H9 (cell line): ENCODE results near the gene CEP250. TPM values are rescaled to one million over a fixed set of nuclear protein-coding genes. Genes with fewer than 3 reads are reported as not detected.

Source experiments
- DNase-seq: peaks from one replicate; pipeline ENCODE4 v3.0.0-alpha.2; 2017
- H2AFZ ChIP-seq: one replicate; pipeline ENCODE4 v1.6.1; 2013; ENCODE audit warnings: mild to moderate bottlenecking, low read length, control low read depth, moderate library complexity
- H2AK5ac ChIP-seq: 2 replicates; pipeline ENCODE4 v1.6.1; 2013; ENCODE audit warnings: low read length, control low read depth, mixed read lengths; ENCODE audit not compliant: insufficient read length
- H2BK120ac ChIP-seq: one replicate; pipeline ENCODE4 v1.6.1; 2013; ENCODE audit warnings: low read depth, mild to moderate bottlenecking, low read length, control low read depth, inconsistent platforms; ENCODE audit not compliant: poor library complexity, severe bottlenecking
- H2BK12ac ChIP-seq: 2 replicates; pipeline ENCODE4 v1.6.1; 2013; ENCODE audit warnings: low read length, control low read depth, mixed read lengths, low read depth; ENCODE audit not compliant: insufficient read length
- H2BK15ac ChIP-seq: 2 replicates; pipeline ENCODE4 v1.6.1; 2013; ENCODE audit warnings: low read depth, low read length, control low read depth
- H2BK20ac ChIP-seq: one replicate; pipeline ENCODE4 v1.6.1; 2013; ENCODE audit warnings: low read depth, mild to moderate bottlenecking, low read length, control low read depth, inconsistent platforms; ENCODE audit not compliant: poor library complexity, severe bottlenecking
- H2BK5ac ChIP-seq: 2 replicates; pipeline ENCODE4 v1.6.1; 2013; ENCODE audit warnings: low read length, control low read depth, mixed read lengths; ENCODE audit not compliant: insufficient read length
- H3K14ac ChIP-seq: 2 replicates; pipeline ENCODE4 v1.6.1; 2013; ENCODE audit warnings: low read length, control low read depth; ENCODE audit not compliant: insufficient read depth
- H3K18ac ChIP-seq: 2 replicates; pipeline ENCODE4 v1.6.1; 2013; ENCODE audit warnings: low read depth, mild to moderate bottlenecking, mixed read lengths, low read length, control low read depth; ENCODE audit not compliant: insufficient read length
- H3K23ac ChIP-seq: 2 replicates; pipeline ENCODE4 v1.6.1; 2013; ENCODE audit warnings: low read length, control low read depth, mixed read lengths, low read depth; ENCODE audit not compliant: insufficient read length
- H3K23me2 ChIP-seq: 2 replicates; pipeline ENCODE4 v1.6.1; 2013; ENCODE audit warnings: low read depth, mild to moderate bottlenecking, mixed read lengths, low read length, control low read depth; ENCODE audit not compliant: insufficient read length, poor library complexity, severe bottlenecking
- H3K27ac ChIP-seq: 2 replicates; pipeline ENCODE4 v1.5.1; 2013; ENCODE audit warnings: low read length, control low read depth, mixed read lengths, low read depth; ENCODE audit not compliant: insufficient read length
- H3K27me3 ChIP-seq: 2 replicates; pipeline ENCODE4 v1.6.1; 2013; ENCODE audit warnings: low read length, control low read depth, inconsistent platforms; ENCODE audit not compliant: insufficient read depth
- H3K4ac ChIP-seq: 2 replicates; pipeline ENCODE4 v1.6.1; 2013; ENCODE audit warnings: low read depth, mild to moderate bottlenecking, control low read depth, inconsistent platforms, low read length, moderate library complexity
- H3K4me1 ChIP-seq: 2 replicates; pipeline ENCODE4 v1.6.1; 2013; ENCODE audit warnings: low read length, control low read depth, inconsistent platforms; ENCODE audit not compliant: insufficient read depth
- H3K4me2 ChIP-seq: 2 replicates; pipeline ENCODE4 v1.6.1; 2013; ENCODE audit warnings: low read length, control low read depth, mixed read lengths; ENCODE audit not compliant: insufficient read length, insufficient read depth
- H3K56ac ChIP-seq: 2 replicates; pipeline ENCODE4 v1.6.1; 2013; ENCODE audit warnings: low read depth, mild to moderate bottlenecking, mixed read lengths, low read length, control low read depth; ENCODE audit not compliant: insufficient read length
- H3K79me1 ChIP-seq: 2 replicates; pipeline ENCODE4 v1.6.1; 2013; ENCODE audit warnings: low read depth, mild to moderate bottlenecking, moderate library complexity, low read length, control low read depth, inconsistent platforms; ENCODE audit not compliant: insufficient read depth, poor library complexity, severe bottlenecking
- H3K79me2 ChIP-seq: 2 replicates; pipeline ENCODE4 v1.6.1; 2013; ENCODE audit warnings: low read length, control low read depth, inconsistent platforms; ENCODE audit not compliant: insufficient read depth
- H3K9ac ChIP-seq: 2 replicates; pipeline ENCODE4 v1.6.1; 2013; ENCODE audit warnings: low read length, control low read depth, mixed read lengths; ENCODE audit not compliant: insufficient read length; ENCODE audit errors: extremely low read depth
- H3K9me3 ChIP-seq: one replicate; pipeline ENCODE4 v1.6.1; 2013; ENCODE audit warnings: low read depth, low read length, inconsistent platforms; ENCODE audit not compliant: control insufficient read depth
- H3T11ph ChIP-seq: one replicate; pipeline ENCODE4 v1.6.1; 2013; ENCODE audit warnings: mild to moderate bottlenecking, low read length, control low read depth, inconsistent platforms
- H4K20me1 ChIP-seq: one replicate; pipeline ENCODE4 v1.6.1; 2013; ENCODE audit not compliant: control insufficient read depth, insufficient read length, insufficient read depth
- H4K5ac ChIP-seq: 2 replicates; pipeline ENCODE4 v1.6.1; 2013; ENCODE audit warnings: low read depth, mild to moderate bottlenecking, mixed read lengths, low read length, control low read depth; ENCODE audit not compliant: insufficient read length
- H4K8ac ChIP-seq: replicated peaks from 2 replicates; pipeline ENCODE4 v1.6.1; 2013; ENCODE audit warnings: low read length, control low read depth, mixed read lengths, low read depth; ENCODE audit not compliant: insufficient read length
- H4K91ac ChIP-seq: 2 replicates; pipeline ENCODE4 v1.6.1; 2013; ENCODE audit warnings: low read depth, mild to moderate bottlenecking, moderate library complexity, mixed read lengths, low read length, control low read depth; ENCODE audit not compliant: insufficient read length
- H3K27ac Mint-ChIP-seq, 3 experiments: 2 replicates in 2 of 3; 3 replicates in 1 of 3; pipeline ENCODE4 v1.8.0; 2020 to 2021; ENCODE audit warnings: mixed read lengths in 3 of 3, mild to moderate bottlenecking in 1 of 3, moderate library complexity in 1 of 3
- H3K27me3 Mint-ChIP-seq: 2 replicates; pipeline ENCODE4 v1.8.0; 2021; ENCODE audit warnings: low read depth, mild to moderate bottlenecking, moderate library complexity, mixed read lengths
- H3K36me3 Mint-ChIP-seq, 3 experiments: 2 replicates in 2 of 3; 3 replicates in 1 of 3; pipeline ENCODE4 v1.8.0; 2020 to 2021; ENCODE audit warnings: low read depth in 3 of 3, mixed read lengths in 3 of 3; ENCODE audit not compliant: insufficient read depth in 1 of 3
- H3K4me1 Mint-ChIP-seq, 2 experiments: 2 replicates each; pipeline ENCODE4 v1.8.0; 2020; ENCODE audit warnings: mixed read lengths in 2 of 2
- H3K4me3 Mint-ChIP-seq, 2 experiments: 2 replicates in 1 of 2; 3 replicates in 1 of 2; pipeline ENCODE4 v1.8.0; 2020 to 2021; ENCODE audit warnings: mild to moderate bottlenecking in 2 of 2, mixed read lengths in 2 of 2, moderate library complexity in 1 of 2
- H3K9me3 Mint-ChIP-seq, 2 experiments: 2 replicates in 1 of 2; 3 replicates in 1 of 2; pipeline ENCODE4 v1.8.0; 2020; ENCODE audit warnings: mild to moderate bottlenecking in 2 of 2, mixed read lengths in 2 of 2, moderate library complexity in 1 of 2
- CTCF ChIP-seq: fragments of 200-600 bp; sonication (generic); conservative IDR thresholded peaks from 3 replicates; pipeline ENCODE4 v1.8.0; 2021; ENCODE audit warnings: antibody characterized with exemption, mild to moderate bottlenecking
- WGBS: extraction: QIAGEN DNeasy Blood & Tissue Kit; methylation state at CpG from one replicate; pipeline ENCODE4 v1.1.7; 2013; ENCODE audit warnings: missing lambda C conversion rate, low lambda C conversion rate, mixed read lengths; ENCODE audit not compliant: insufficient read length; ENCODE audit errors: extremely low coverage; 5-methylcytosine and 5-hydroxymethylcytosine counted together
- total RNA-seq: library from RNA; stranded (reverse); gene quantifications from 2 replicates; pipeline ENCODE4 v1.2.1, GENCODE V29; 2021

CEP250 gene
- total RNA-seq, 1 experiment from 2014 or later: 29.8 TPM

DNA sequence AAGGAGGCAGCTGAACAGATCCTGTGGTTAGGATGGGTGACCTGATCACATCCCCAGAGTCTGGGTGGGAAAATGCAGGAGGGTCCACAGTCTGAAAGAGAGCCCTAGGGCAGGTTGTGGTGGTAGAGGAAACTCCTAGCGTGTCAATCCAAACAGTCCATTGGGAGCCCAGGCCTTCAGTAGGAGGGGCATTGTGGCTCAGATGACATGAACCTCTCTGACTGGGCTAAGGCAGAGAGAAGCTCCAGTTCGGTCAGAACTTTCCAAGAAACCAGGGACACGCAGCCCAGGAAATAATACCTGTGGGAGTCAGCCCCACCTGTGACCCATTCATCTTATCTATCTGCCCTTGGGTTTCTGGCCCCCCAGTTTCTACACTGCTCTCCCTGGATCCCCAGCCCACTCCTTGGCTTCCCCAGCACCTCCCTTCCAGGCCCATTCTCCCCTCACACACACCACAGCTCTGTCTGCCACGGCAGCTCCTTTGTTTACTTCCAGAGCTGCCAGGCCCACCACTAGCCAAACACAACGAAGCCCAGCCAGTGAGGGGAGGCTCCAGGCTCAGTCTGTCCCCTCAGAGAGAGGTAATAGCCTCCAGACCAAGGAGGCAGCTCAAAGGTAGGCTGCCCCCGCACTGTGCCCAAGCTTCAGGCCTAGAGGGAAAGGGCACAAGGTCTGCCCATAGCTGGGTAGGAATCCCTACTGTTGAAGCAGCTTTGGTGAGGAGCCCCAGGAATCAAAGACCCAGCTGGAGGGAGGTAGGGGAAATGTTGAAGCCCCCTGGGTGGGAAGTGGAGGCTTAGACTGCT lies 23.6 kb upstream of the CEP250 start:
- Histone ChIP-seq H3K18ac (peak overlapping the region; percentile 29), H2BK12ac (no peak overlapping the region), H4K8ac (no peak overlapping the region), H2AFZ (no peak overlapping the region), H3K79me1 (no peaks in the 10 kb centered on the region), H2BK15ac (no peak overlapping the region), H3K27ac (no peak overlapping the region), H3K4me2 (no peak overlapping the region), H3K9me3 (no peaks in the 10 kb centered on the region), H3K23ac (no peak overlapping the region), H3T11ph (no peak overlapping the region), H4K20me1 (no peaks in the 10 kb centered on the region), H2BK20ac (no peak overlapping the region), H3K14ac (peak overlapping the region; percentile 20; the same call in 1 of the 2 replicates), H3K4me1 (no peaks in the 10 kb centered on the region; the same call in 1 of the 2 replicates), H2BK5ac (no peak overlapping the region), H3K27me3 (no peaks in the 10 kb centered on the region), H2BK120ac (no peak overlapping the region), H2AK5ac (no peak overlapping the region), H3K23me2 (no peaks in the 10 kb centered on the region), H4K91ac (no peak overlapping the region), H3K56ac (no peak overlapping the region), H3K4ac (no peak overlapping the region), H3K79me2 (no peaks in the 10 kb centered on the region), H4K5ac (no peak overlapping the region), H3K9ac (no peak overlapping the region)
- Mint-ChIP-seq H3K4me1 (peaks cover 13 to 32% of the 10 kb centered on the region in 2 experiments), H3K4me3 (0 out of 5 replicates have a peak overlapping the region, but pooled peaks of 1 of the 2 experiments have one; percentile 3), H3K36me3 (no peaks in the 10 kb centered on the region), H3K27ac (peak overlapping the region in 2 of 3 experiments; percentile 46 to 91; a peak in 4 of 7 replicates), H3K9me3 (no peaks in the 10 kb centered on the region), H3K27me3 (no peaks in the 10 kb centered on the region)
- WGBS: no CpG with 5 or more reads among the region's 6 CpGs
- no peak for TF ChIP-seq CTCF
- DNase-seq: no peak
